GM23338 (cell line): ENCODE results near the gene AGRN.

Source experiments
- CTCF ChIP-seq, 2 experiments: fragments of 200-600 bp in 1 of 2; sonication (generic) in 1 of 2; conservative IDR thresholded peaks; 2 replicates each; pipeline versions ENCODE4 v1.5.1 to v1.6.1; 2016 to 2017; ENCODE audit warnings: antibody characterized with exemption in 2 of 2, low read depth in 2 of 2, mild to moderate bottlenecking in 2 of 2, moderate library complexity in 1 of 2
- EZH2 ChIP-seq: fragments of 200-600 bp; sonication (generic); IDR thresholded peaks from one replicate; pipeline ENCODE4 v1.8.0; 2017; ENCODE audit warnings: antibody characterized with exemption, mild to moderate bottlenecking, low read depth; ENCODE audit not compliant: unreplicated experiment
- EZH2phosphoT487 ChIP-seq: fragments of 200-600 bp; sonication (generic); IDR thresholded peaks from one replicate; pipeline ENCODE4 v1.8.1; 2018; ENCODE audit warnings: antibody characterized with exemption; ENCODE audit not compliant: unreplicated experiment

- TF ChIP-seq EZH2phosphoT487 = no peak
- TF ChIP-seq EZH2 = no peak
- TF ChIP-seq CTCF (conservative IDR thresholded peaks at IDR 0.05; ENCODE audit: low read depth in 2 of 2) = no peak
These were observed 42.6 kb downstream of the AGRN start for GRCh38 chr1:1062348-1063163.
